SU-DHL-6 (cell line): ENCODE results near the gene UPK3A.

Experiments used
- H2AFZ ChIP-seq: fragments of 200-600 bp; sonication (generic); 2 replicates; pipeline ENCODE4 v1.6.1; 2014; ENCODE audit warnings: low read depth, mild to moderate bottlenecking, moderate library complexity, mixed read lengths, antibody characterized with exemption, low read length; ENCODE audit not compliant: severe bottlenecking
- H3F3A ChIP-seq: fragments of 200-600 bp; shearing (Covaris generic); 2 replicates; pipeline ENCODE4 v1.6.0; 2016; ENCODE audit warnings: antibody characterized with exemption, mild to moderate bottlenecking; ENCODE audit not compliant: insufficient read depth
- H3K27ac ChIP-seq: fragments of 200-600 bp; sonication (generic); 2 replicates; pipeline ENCODE4 v1.5.1; 2016; ENCODE audit warnings: low read depth, mild to moderate bottlenecking, low read length, moderate library complexity, mixed read lengths
- H3K27me3 ChIP-seq: fragments of 200-600 bp; sonication (generic), shearing (Covaris generic); 2 replicates; pipeline ENCODE4 v1.6.0; 2014; ENCODE audit warnings: mild to moderate bottlenecking, low read length
- H3K36me3 ChIP-seq: fragments of 200-600 bp; sonication (generic); 2 replicates; pipeline ENCODE4 v1.6.1; 2014; ENCODE audit warnings: mild to moderate bottlenecking, low read length, mixed read lengths
- H3K4me2 ChIP-seq: fragments of 300-600, 200-600 bp; shearing (Covaris generic), sonication (generic); 2 replicates; pipeline ENCODE4 v1.6.0; 2014; ENCODE audit warnings: low read length, low read depth, mild to moderate bottlenecking; ENCODE audit not compliant: poor library complexity, severe bottlenecking
- H3K4me3 ChIP-seq: fragments of 200-600 bp; sonication (generic); 2 replicates; pipeline ENCODE4 v1.5.1; 2014; ENCODE audit warnings: antibody characterized with exemption, low read length, mild to moderate bottlenecking, mixed read lengths; ENCODE audit not compliant: insufficient read depth, poor library complexity, severe bottlenecking
- H3K79me2 ChIP-seq: fragments of 200-600 bp; sonication (generic); 2 replicates; pipeline ENCODE4 v1.6.1; 2014; ENCODE audit warnings: mild to moderate bottlenecking, low read length, moderate library complexity; ENCODE audit not compliant: insufficient read depth
- H3K9ac ChIP-seq: fragments of 200-600 bp; sonication (generic); 2 replicates; pipeline ENCODE4 v1.7.0; 2014; ENCODE audit warnings: mild to moderate bottlenecking, low read length
- H3K9me2 ChIP-seq: fragments of 200-600 bp; sonication (generic); replicated peaks from 2 replicates; pipeline ENCODE4 v1.6.1; 2014; ENCODE audit warnings: low read length; ENCODE audit not compliant: insufficient read depth
- H3K9me3 ChIP-seq: fragments of 200-600 bp; sonication (generic); 2 replicates; pipeline ENCODE4 v1.6.1; 2014; ENCODE audit warnings: low read length, mixed read lengths; ENCODE audit not compliant: insufficient read depth
- H4K20me1 ChIP-seq: fragments of 200-600 bp; sonication (generic); 2 replicates; pipeline ENCODE4 v1.6.1; 2014; ENCODE audit warnings: low read depth, mild to moderate bottlenecking, antibody characterized with exemption, low read length, moderate library complexity, mixed read lengths
- EZH2phosphoT487 ChIP-seq: fragments of 200-600 bp; sonication (generic), shearing (Covaris generic); conservative IDR thresholded peaks from 2 replicates; pipeline ENCODE4 v1.6.1; 2018; ENCODE audit warnings: mild to moderate bottlenecking, antibody characterized with exemption, low read length, moderate library complexity, mixed read lengths
- TF ChIP-seq, protein P1 (sequence below): fragments of 200-600 bp; sonication (generic); IDR thresholded peaks from one replicate; pipeline ENCODE4 v1.5.1; 2017; ENCODE audit warnings: antibody characterized with exemption, mild to moderate bottlenecking, low read length, moderate library complexity; ENCODE audit not compliant: insufficient read depth, poor library complexity, severe bottlenecking

UPK3A gene

DNA sequence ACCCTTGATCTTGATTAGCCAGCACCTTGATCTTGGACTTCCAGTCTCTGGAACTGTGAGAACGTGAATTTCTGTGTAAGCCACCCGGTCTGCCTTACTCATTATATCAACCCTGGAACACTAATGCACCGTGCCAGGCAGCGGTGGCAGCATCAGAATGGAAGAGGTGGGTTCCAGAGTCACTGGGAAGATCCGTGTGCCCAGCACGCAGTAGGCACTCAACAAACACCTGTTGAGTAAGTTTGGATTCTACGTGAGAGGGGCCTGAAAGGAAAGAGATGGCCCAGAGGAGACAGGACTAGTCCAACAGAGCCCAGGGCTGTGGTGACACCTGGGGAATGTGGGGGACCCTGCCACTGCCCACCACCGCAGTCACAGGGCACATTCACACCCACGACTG lies 6.6 kb upstream of the UPK3A start:
- no peaks in the 10 kb centered on the region for H3K9me2 ChIP-seq
- no peaks in the 10 kb centered on the region for H4K20me1 ChIP-seq
- no peaks in the 10 kb centered on the region for H3K9me3 ChIP-seq
- H3K9ac ChIP-seq, result no peak overlapping the region
- TF ChIP-seq, protein P1, sequence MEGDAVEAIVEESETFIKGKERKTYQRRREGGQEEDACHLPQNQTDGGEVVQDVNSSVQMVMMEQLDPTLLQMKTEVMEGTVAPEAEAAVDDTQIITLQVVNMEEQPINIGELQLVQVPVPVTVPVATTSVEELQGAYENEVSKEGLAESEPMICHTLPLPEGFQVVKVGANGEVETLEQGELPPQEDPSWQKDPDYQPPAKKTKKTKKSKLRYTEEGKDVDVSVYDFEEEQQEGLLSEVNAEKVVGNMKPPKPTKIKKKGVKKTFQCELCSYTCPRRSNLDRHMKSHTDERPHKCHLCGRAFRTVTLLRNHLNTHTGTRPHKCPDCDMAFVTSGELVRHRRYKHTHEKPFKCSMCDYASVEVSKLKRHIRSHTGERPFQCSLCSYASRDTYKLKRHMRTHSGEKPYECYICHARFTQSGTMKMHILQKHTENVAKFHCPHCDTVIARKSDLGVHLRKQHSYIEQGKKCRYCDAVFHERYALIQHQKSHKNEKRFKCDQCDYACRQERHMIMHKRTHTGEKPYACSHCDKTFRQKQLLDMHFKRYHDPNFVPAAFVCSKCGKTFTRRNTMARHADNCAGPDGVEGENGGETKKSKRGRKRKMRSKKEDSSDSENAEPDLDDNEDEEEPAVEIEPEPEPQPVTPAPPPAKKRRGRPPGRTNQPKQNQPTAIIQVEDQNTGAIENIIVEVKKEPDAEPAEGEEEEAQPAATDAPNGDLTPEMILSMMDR, result no peak
- no peak for TF ChIP-seq EZH2phosphoT487
- H3K27me3 ChIP-seq, result no peaks in the 10 kb centered on the region
- H3K36me3 ChIP-seq, result no peaks in the 10 kb centered on the region
- H3K79me2 ChIP-seq, result no peaks in the 10 kb centered on the region
- H3K4me2 ChIP-seq, result no peak overlapping the region
- H3F3A ChIP-seq, result no peaks in the 10 kb centered on the region
- no peak overlapping the region for H2AFZ ChIP-seq
- H3K4me3 ChIP-seq, result no peak overlapping the region
- no peak overlapping the region for H3K27ac ChIP-seq

DNA sequence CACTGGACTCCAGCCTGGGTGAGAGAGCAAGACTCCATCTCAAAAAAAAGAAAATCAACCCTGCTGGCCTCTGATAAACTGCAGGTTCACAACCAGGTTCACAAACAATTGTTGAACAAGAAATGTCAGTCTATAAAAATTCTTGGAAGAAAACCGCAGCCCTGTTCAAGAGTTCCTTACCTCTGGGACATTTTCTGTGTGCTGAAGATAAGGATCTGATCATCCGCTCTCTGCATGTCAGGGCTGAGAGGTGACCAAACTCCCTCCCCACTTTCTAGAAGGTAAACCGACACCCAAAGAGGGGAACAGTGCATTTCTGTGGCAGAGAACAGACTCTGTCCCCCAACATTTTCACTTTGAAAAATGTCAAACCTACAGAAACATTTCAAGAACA lies 4.2 kb upstream of the UPK3A start:
- no peaks in the 10 kb centered on the region for H3K79me2 ChIP-seq
- no peak overlapping the region for H2AFZ ChIP-seq
- H4K20me1 ChIP-seq, result no peaks in the 10 kb centered on the region
- H3K36me3 ChIP-seq, result no peaks in the 10 kb centered on the region
- H3F3A ChIP-seq, result no peaks in the 10 kb centered on the region
- no peaks in the 10 kb centered on the region for H3K9me3 ChIP-seq
- H3K27ac ChIP-seq, result no peak overlapping the region
- no peaks in the 10 kb centered on the region for H3K27me3 ChIP-seq
- H3K9ac ChIP-seq, result no peak overlapping the region
- H3K9me2 ChIP-seq, result no peaks in the 10 kb centered on the region
- no peak overlapping the region for H3K4me3 ChIP-seq
- TF ChIP-seq, protein P1, result no peak
- no peak for TF ChIP-seq EZH2phosphoT487
- no peak overlapping the region for H3K4me2 ChIP-seq

DNA sequence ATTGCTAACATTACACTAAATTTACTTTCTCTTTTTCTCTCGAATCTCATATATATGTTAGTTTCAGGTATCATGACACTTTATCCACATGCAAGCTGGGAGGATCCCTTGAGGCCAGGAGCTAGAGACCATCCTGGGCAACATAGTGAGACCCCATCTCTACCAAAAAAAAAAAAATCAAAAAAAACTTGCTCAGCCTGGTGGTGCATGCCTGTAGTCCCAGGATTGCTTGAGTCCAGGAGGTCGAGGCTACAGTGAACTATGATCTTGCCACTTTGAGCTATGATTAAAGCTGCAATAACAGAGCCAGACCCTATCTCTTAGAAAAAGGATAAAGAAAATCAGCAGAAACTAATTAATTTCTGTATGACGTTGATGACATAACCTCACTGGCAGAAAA lies 3.7 kb upstream of the UPK3A start:
- TF ChIP-seq, protein P1, result no peak
- no peak for TF ChIP-seq EZH2phosphoT487

More for the DNA sequence above, 3.7 kb upstream of the UPK3A start:
- no peaks in the 10 kb centered on the region for H3F3A ChIP-seq
- no peak overlapping the region for H3K4me2 ChIP-seq
- H3K4me3 ChIP-seq, result no peak overlapping the region
- H3K36me3 ChIP-seq, result no peaks in the 10 kb centered on the region
- H3K27ac ChIP-seq, result no peak overlapping the region
- H3K9me2 ChIP-seq, result no peaks in the 10 kb centered on the region
- no peaks in the 10 kb centered on the region for H3K79me2 ChIP-seq
- H3K9me3 ChIP-seq, result no peaks in the 10 kb centered on the region
- H4K20me1 ChIP-seq, result no peaks in the 10 kb centered on the region
- no peaks in the 10 kb centered on the region for H3K27me3 ChIP-seq
- H3K9ac ChIP-seq, result no peak overlapping the region
- H2AFZ ChIP-seq, result no peak overlapping the region
